Osteocyte (in vitro differentiated cells): ENCODE data around the gene ARHGEF19. TPM values are rescaled to one million over a fixed set of nuclear protein-coding genes. Genes with fewer than 3 reads are reported as not detected.
A peak's percentile ranks its signal among the peaks of the same experiment; 100 is the strongest.

ENCODE experiments used
- DNase-seq: peaks from one replicate; pipeline ENCODE4 v3.0.0; 2021; ENCODE audit warnings: mixed read lengths; ENCODE audit not compliant: unreplicated experiment; ENCODE audit errors: extremely low spot score
- H3K27ac Mint-ChIP-seq: one replicate; pipeline ENCODE4 v1.8.0; 2021; ENCODE audit warnings: mild to moderate bottlenecking, mixed read lengths; ENCODE audit not compliant: unreplicated experiment
- H3K27me3 Mint-ChIP-seq: one replicate; pipeline ENCODE4 v1.8.0; 2021; ENCODE audit warnings: mixed read lengths; ENCODE audit not compliant: unreplicated experiment
- H3K36me3 Mint-ChIP-seq: one replicate; pipeline ENCODE4 v1.8.0; 2021; ENCODE audit warnings: mixed read lengths; ENCODE audit not compliant: unreplicated experiment
- H3K4me1 Mint-ChIP-seq: one replicate; pipeline ENCODE4 v1.8.0; 2021; ENCODE audit warnings: mixed read lengths; ENCODE audit not compliant: unreplicated experiment
- H3K4me3 Mint-ChIP-seq: one replicate; pipeline ENCODE4 v1.8.0; 2021; ENCODE audit warnings: mild to moderate bottlenecking, moderate library complexity, mixed read lengths; ENCODE audit not compliant: unreplicated experiment
- H3K9me3 Mint-ChIP-seq: one replicate; pipeline ENCODE4 v1.8.0; 2021; ENCODE audit warnings: mixed read lengths; ENCODE audit not compliant: unreplicated experiment
- total RNA-seq: library from RNA; stranded (reverse); gene quantifications from 2 replicates; pipeline ENCODE4 v1.2.1, GENCODE V29; 2021
- TF ChIP-seq, protein P1 (sequence below): fragments of 200-600 bp; sonication (generic); IDR thresholded peaks from 2 replicates; pipeline ENCODE4 v1.5.0; 2021; ENCODE audit warnings: antibody characterized with exemption, mild to moderate bottlenecking, moderate library complexity

ARHGEF19 gene
- total RNA-seq, 1 donor from 2014 or later: 8.5 TPM

GRCh38 chr1:16148329-16149092 lies 63.9 kb downstream of the ARHGEF19 start:
- peaks cover 93% of the 10 kb centered on the region for H3K4me1 Mint-ChIP-seq
- H3K36me3 Mint-ChIP-seq: peaks cover 42% of the 10 kb centered on the region
- DNase-seq: no peak
- peak overlapping the region; percentile 23 for H3K27ac Mint-ChIP-seq
- H3K4me3 Mint-ChIP-seq: peak overlapping the region; percentile 32
- H3K27me3 Mint-ChIP-seq: no peaks in the 10 kb centered on the region
- H3K9me3 Mint-ChIP-seq: no peaks in the 10 kb centered on the region
- TF ChIP-seq, protein P1, sequence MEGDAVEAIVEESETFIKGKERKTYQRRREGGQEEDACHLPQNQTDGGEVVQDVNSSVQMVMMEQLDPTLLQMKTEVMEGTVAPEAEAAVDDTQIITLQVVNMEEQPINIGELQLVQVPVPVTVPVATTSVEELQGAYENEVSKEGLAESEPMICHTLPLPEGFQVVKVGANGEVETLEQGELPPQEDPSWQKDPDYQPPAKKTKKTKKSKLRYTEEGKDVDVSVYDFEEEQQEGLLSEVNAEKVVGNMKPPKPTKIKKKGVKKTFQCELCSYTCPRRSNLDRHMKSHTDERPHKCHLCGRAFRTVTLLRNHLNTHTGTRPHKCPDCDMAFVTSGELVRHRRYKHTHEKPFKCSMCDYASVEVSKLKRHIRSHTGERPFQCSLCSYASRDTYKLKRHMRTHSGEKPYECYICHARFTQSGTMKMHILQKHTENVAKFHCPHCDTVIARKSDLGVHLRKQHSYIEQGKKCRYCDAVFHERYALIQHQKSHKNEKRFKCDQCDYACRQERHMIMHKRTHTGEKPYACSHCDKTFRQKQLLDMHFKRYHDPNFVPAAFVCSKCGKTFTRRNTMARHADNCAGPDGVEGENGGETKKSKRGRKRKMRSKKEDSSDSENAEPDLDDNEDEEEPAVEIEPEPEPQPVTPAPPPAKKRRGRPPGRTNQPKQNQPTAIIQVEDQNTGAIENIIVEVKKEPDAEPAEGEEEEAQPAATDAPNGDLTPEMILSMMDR: no peak

Other genes with a start within 250 kb of the ARHGEF19 start
- gene ZBTB17, start 236.6 kb downstream of the ARHGEF19 start, total RNA-seq: 34.7 and 37.2 TPM in 2 replicates
- not detected in 2 replicates for gene SRARP, start 208.4 kb downstream of the ARHGEF19 start, total RNA-seq
- 3.4 and 4.2 TPM in 2 replicates for gene HSPB7, start 194.6 kb downstream of the ARHGEF19 start, total RNA-seq
- not detected in 2 replicates for gene CLCNKA, start 190.6 kb downstream of the ARHGEF19 start, total RNA-seq
- 0.34 TPM in 1 of 2 replicates, not detected in the other for gene CLCNKB, start 168.9 kb downstream of the ARHGEF19 start, total RNA-seq
- gene FAM131C, start 139.0 kb downstream of the ARHGEF19 start, total RNA-seq: 0.73 and 1.2 TPM in 2 replicates
- gene EPHA2, start 56.6 kb downstream of the ARHGEF19 start, total RNA-seq: 152 and 155 TPM in 2 replicates
- 10.3 and 11.8 TPM in 2 replicates for gene CPLANE2, start 24.5 kb upstream of the ARHGEF19 start, total RNA-seq
- 22.2 and 22.8 TPM in 2 replicates for gene FBXO42, start 139.8 kb upstream of the ARHGEF19 start, total RNA-seq
- 141 and 143 TPM in 2 replicates for gene SZRD1, start 154.6 kb upstream of the ARHGEF19 start, total RNA-seq
- gene SPATA21, start 224.8 kb upstream of the ARHGEF19 start, total RNA-seq: not detected in 2 replicates
- gene NECAP2, start 228.1 kb upstream of the ARHGEF19 start, total RNA-seq: 62.0 and 67.5 TPM in 2 replicates